Fibroblast of mammary gland (primary cell): Measurements from ENCODE around the gene MTSS2.

Experiments
- DNase-seq: peaks from one replicate; pipeline ENCODE4 v3.0.0-alpha.2; 2010; ENCODE audit warnings: low read depth
- H3K4me3 ChIP-seq: 2 replicates; pipeline ENCODE4 v1.5.1; 2011; ENCODE audit warnings: low read depth, mild to moderate bottlenecking, low read length, moderate library complexity; ENCODE audit not compliant: control insufficient read depth
- CTCF ChIP-seq: conservative IDR thresholded peaks from 2 replicates; pipeline ENCODE4 v1.5.1; 2011; ENCODE audit warnings: low read depth, low read length, inconsistent platforms; ENCODE audit not compliant: control insufficient read depth, insufficient read depth

MTSS2 gene

DNA sequence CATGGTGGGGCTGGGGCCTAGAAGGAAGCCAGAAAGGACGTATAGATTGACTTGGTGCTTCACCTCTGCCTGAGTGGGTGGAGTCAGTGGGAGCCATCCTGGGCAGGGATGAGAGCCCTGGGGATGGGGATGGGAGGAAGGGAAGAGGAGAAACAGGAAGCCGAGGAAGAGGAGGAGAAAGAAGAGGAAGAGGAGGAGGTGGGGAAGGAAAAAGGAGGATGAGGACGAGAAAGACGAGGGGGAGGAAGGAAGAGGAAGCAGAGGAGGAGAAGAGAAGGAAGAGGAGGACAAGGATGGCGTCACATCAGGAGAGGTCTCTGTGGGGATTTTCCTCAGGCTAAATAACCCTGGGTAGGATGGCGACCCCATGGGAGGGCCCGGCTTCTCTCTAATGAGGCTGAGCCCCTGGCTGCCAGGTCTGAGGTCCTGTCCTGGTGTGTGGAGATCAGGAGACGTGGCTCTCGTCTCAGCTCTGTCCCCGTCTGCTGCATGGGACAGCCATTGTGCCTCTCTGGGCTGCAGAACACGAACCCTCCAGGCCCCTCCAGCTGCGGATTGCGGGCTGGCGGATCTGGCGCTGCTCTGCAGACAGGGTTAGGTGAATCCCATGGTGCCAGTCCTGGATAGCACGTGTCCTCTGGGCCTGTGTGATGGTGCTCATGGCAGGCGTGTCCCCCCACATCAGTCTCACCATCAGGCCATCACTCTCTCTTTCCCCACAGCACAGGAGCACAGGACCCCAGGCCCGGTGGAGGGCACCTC is 35.5 kb upstream of the MTSS2 start:
- no peak for DNase-seq
- no peak overlapping the region for H3K4me3 ChIP-seq
- no peak for TF ChIP-seq CTCF

DNA sequence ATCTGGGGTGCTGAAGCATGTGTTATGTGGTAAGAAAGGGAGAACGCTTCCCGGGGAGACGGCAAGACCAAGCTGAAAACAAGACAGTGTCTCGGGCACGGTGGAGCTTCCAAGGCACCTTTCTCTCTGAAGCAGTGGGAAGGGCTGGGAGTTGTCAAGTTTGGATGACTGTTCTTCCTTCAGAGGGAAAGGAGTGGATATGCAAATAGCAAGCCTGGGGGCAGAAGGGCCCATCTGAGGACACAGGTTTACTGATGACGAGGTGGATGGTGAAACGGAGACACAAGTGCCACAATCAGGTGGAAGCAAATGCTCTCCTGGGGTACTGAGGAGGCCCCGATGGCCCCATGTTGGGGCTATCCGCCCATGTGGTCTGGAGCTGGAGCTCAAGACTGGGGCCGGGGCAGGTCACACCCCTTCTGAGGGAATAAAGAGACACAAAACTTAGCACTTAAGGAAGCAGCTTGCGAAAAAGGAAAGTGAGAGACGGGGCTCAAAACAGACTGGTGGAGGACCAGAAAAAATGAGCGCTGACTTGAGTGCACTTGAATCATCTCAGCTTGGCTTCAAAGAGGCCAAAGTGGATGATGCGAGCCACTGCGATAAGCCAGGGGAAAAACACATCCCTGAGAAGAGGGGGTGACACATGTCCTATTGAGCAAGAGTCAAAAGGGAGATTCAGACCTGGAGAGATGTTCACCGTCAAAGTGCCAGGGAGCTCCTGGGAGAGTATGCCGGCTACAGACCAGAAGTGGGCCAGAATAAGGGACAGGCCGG is 34.8 kb upstream of the MTSS2 start:
- no peak for DNase-seq
- H3K4me3 ChIP-seq: no peak overlapping the region
- no peak for TF ChIP-seq CTCF

DNA sequence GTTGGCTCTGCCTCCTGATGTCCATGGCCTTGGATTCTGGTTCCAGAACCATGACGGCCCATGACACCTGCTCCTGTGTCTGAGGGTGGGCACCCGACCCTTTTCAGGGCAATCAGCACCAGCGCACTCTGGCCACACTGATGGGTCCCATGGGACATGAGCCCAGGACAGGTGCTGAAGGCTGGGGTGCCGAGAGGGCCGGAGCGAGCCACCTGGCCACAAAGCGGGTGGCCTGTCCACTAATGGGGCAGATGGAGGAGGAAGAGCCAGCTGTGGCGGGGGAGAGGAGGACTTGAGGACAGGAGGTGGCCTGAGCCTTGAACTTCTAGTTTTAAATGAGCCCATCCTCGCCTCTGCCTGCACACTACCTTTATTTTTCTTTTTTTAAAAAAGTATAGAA is 31.2 kb upstream of the MTSS2 start:
- no peak overlapping the region for H3K4me3 ChIP-seq
- DNase-seq: no peak
- no peak for TF ChIP-seq CTCF

- no peak for TF ChIP-seq CTCF
- H3K4me3 ChIP-seq: no peak overlapping the region
- DNase-seq: no peak
Observed at GRCh38 chr16:70715860-70716357, 30.1 kb upstream of the MTSS2 start.

DNA sequence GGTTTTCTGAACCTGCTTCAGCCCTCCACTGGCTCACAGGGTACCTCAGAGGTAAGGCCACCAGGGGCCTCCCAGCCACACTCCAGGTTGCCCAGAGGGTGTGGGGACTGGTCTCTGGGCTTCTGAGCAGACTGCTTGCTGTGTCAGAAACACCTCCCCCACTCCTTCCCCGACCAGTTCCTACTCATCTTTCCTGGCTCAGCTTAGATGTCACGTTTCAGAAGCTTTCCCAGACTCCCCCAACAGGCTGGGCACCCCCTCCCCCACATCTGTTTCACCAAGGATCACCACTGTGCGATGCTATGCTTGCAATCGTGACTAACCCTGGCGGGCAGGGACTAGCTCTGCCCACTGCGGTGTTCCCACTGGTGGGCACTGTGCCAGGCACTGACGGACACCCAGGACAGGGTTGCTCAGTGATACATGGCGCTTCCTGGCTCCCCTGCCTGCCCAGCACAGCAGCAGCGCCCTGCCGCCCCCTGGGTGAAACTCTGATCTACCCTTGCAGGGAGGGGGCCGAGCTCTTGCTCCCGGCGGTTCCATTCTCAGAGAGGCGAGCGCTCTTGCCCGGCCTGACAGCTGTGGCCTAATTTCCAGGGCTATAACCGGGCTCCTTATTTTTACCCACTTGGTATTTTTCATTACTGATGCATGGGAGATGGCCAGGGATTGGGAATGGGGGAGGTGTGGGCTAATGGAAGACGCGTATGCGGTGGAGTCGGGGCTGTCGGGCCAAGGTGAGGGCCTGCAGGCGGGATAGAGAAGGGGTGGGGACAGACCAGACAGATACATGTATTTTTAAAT is 29.4 kb upstream of the MTSS2 start:
- TF ChIP-seq CTCF: no peak
- peak; percentile 97 for DNase-seq
- no peak overlapping the region for H3K4me3 ChIP-seq

DNA sequence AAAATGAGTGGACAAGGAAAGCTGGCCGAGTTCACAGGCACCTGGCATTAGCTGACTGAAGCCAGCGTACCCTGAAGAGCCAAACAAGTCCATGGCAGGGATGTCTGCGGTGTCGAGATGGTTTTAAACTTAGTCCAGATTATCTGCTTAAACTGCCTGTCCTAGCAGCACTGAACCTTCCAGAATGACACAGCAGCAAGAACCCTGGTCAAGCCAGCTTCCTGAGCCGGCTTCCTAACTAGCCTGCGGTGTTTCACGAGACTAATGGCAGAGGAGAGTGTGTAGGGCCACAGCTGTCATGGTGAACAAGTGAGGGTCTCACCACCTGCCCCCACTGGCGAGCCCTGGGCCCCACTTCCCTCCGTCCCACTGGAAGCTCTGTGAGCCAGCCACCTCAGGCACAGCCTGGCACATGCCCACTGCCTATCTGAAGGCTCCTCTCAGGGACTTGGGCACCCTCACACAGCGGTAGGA is 28.8 kb upstream of the MTSS2 start:
- TF ChIP-seq CTCF: no peak
- no peak for DNase-seq
- H3K4me3 ChIP-seq: no peak overlapping the region
